Astrocyte of the cerebellum (primary cell): ENCODE measurements around the gene GATM.

Experiments used
- DNase-seq: peaks from one replicate; pipeline ENCODE4 v3.0.0-alpha.2; 2011; ENCODE audit warnings: low read depth
- H3K4me3 ChIP-seq: 2 replicates; pipeline ENCODE4 v1.5.1; 2011; ENCODE audit warnings: mild to moderate bottlenecking, low read depth, low read length, moderate library complexity
- CTCF ChIP-seq: IDR thresholded peaks from 2 replicates; pipeline ENCODE4 v1.5.1; 2012; ENCODE audit warnings: low read length, low read depth, moderate library complexity, mild to moderate bottlenecking; ENCODE audit errors: missing control alignments
- in situ Hi-C: cut with HindIII; loops from 2 replicates; pipeline ENCODE4 v1.10.0; 2017; ENCODE audit warnings: low sequenced_read_pairs

GATM gene

GRCh38 chr15:45347989-45348388, 30.4 kb downstream of the GATM start:
- in situ Hi-C loops = no loop called here
- no peak for DNase-seq
- no peak for TF ChIP-seq CTCF
- H3K4me3 ChIP-seq = no peak overlapping the region

- in situ Hi-C loops = no loop called here
- no peak for DNase-seq
- no peak for TF ChIP-seq CTCF
- H3K4me3 ChIP-seq = no peak overlapping the region
These were observed 31.3 kb downstream of the GATM start for GRCh38 chr15:45347033-45347432.

- in situ Hi-C loops = no loop called here
- no peak for DNase-seq
- TF ChIP-seq CTCF = no peak
- no peak overlapping the region for H3K4me3 ChIP-seq
These were observed 32.0 kb downstream of the GATM start for GRCh38 chr15:45346381-45346780.

- no peak for DNase-seq
- in situ Hi-C loops = no loop called here
- H3K4me3 ChIP-seq = no peak overlapping the region
- no peak for TF ChIP-seq CTCF
These were observed 35.0 kb downstream of the GATM start for GRCh38 chr15:45343258-45343860.

GRCh38 chr15:45341790-45342189, 36.6 kb downstream of the GATM start:
- no peak for TF ChIP-seq CTCF
- DNase-seq = no peak
- no peak overlapping the region for H3K4me3 ChIP-seq
- in situ Hi-C loops = no loop called here

- in situ Hi-C loops = no loop called here
- TF ChIP-seq CTCF = no peak
- DNase-seq = no peak
- H3K4me3 ChIP-seq = no peak overlapping the region
These were observed 37.9 kb downstream of the GATM start for GRCh38 chr15:45340429-45340828.
